Hepatocyte (in vitro differentiated cells): ENCODE results near the gene FUNDC1.

Source experiments
- CTCF ChIP-seq: fragments of 200-600 bp; sonication (generic); IDR thresholded peaks from 2 replicates; pipeline ENCODE4 v1.5.1; 2016; ENCODE audit warnings: antibody characterized with exemption, mild to moderate bottlenecking; ENCODE audit not compliant: poor library complexity
- EZH2 ChIP-seq: fragments of 200-600 bp; sonication (generic); IDR thresholded peaks from 2 replicates; pipeline ENCODE4 v1.6.1; 2016; ENCODE audit warnings: antibody characterized with exemption, mild to moderate bottlenecking, borderline replicate concordance

- no peak for TF ChIP-seq CTCF
- no peak for TF ChIP-seq EZH2
These were observed 48.3 kb downstream of the FUNDC1 start for GRCh38 chrX:44494357-44494756.
